RWPE2 (cell line): ENCODE data around the gene PLK1.

Experiments
- ATAC-seq: fragments of 200-7000 bp; cut with Tn5 transposase; 3 replicates; pipeline ENCODE4 v1.9.1; 2021; ENCODE audit warnings: low read depth
- DNase-seq: peaks from one replicate; pipeline ENCODE4 v3.0.0-alpha.2; 2020; ENCODE audit warnings: low spot score
- H3K27ac ChIP-seq: fragments of 450-650 bp; 2 replicates; pipeline ENCODE4 v1.5.1; 2017; ENCODE audit warnings: mild to moderate bottlenecking; ENCODE audit not compliant: poor library complexity, severe bottlenecking
- H3K27me3 ChIP-seq: fragments of 250-450 bp; sonication (Bioruptor Pico); 2 replicates; pipeline ENCODE4 v1.5.1; 2021; ENCODE audit warnings: mild to moderate bottlenecking, moderate library complexity; ENCODE audit not compliant: insufficient read depth, poor library complexity, severe bottlenecking
- H3K36me3 ChIP-seq: fragments of 250-450 bp; sonication (Bioruptor Pico); 2 replicates; pipeline ENCODE4 v1.5.1; 2020; ENCODE audit warnings: low read depth, mild to moderate bottlenecking, moderate library complexity
- H3K4me1 ChIP-seq: fragments of 250-450 bp; sonication (Bioruptor Pico); 2 replicates; pipeline ENCODE4 v1.5.1; 2021; ENCODE audit warnings: mild to moderate bottlenecking, moderate library complexity; ENCODE audit not compliant: insufficient read depth, poor library complexity, severe bottlenecking
- H3K4me3 ChIP-seq: fragments of 250-450 bp; sonication (Bioruptor Pico); 2 replicates; pipeline ENCODE4 v1.5.1; 2021; ENCODE audit warnings: mild to moderate bottlenecking, moderate library complexity; ENCODE audit not compliant: severe bottlenecking
- H3K9me3 ChIP-seq: fragments of 250-450 bp; sonication (Bioruptor Pico); 2 replicates; pipeline ENCODE4 v1.5.1; 2021; ENCODE audit warnings: mild to moderate bottlenecking, moderate library complexity; ENCODE audit not compliant: severe bottlenecking
- TF ChIP-seq, protein P1 (sequence below): fragments of 450-650 bp; IDR thresholded peaks from one replicate; pipeline ENCODE4 v1.5.1; 2017; ENCODE audit warnings: mild to moderate bottlenecking, moderate library complexity; ENCODE audit not compliant: poor library complexity, severe bottlenecking

PLK1 gene

DNA sequence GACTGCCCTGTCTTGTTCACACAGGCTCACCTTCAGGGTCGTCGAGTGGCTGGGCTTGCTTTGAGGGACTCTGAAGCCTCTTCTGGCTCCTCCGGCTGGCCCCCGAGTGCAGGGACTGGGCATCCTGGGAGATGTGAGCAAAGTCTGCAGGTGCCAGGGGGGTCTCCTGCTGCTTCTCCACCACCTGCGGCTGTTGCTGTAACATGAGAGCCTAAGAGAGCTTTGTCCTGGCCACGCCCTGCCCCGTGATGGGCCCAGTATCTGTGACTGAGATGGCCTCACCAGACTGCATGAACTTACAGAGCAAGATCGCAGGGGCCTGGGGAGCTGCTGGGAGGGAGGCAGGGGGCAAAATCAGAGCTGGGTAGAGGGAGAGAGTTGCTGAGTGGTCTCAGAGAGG lies 21.8 kb downstream of the PLK1 start:
- Histone ChIP-seq H3K36me3 (no peaks in the 10 kb centered on the region), H3K27ac (no peak overlapping the region), H3K4me1 (no peaks in the 10 kb centered on the region), H3K9me3 (peaks cover 4% of the 10 kb centered on the region), H3K4me3 (no peak overlapping the region), H3K27me3 (no peaks in the 10 kb centered on the region)
- no peak for DNase-seq
- TF ChIP-seq, protein P1, sequence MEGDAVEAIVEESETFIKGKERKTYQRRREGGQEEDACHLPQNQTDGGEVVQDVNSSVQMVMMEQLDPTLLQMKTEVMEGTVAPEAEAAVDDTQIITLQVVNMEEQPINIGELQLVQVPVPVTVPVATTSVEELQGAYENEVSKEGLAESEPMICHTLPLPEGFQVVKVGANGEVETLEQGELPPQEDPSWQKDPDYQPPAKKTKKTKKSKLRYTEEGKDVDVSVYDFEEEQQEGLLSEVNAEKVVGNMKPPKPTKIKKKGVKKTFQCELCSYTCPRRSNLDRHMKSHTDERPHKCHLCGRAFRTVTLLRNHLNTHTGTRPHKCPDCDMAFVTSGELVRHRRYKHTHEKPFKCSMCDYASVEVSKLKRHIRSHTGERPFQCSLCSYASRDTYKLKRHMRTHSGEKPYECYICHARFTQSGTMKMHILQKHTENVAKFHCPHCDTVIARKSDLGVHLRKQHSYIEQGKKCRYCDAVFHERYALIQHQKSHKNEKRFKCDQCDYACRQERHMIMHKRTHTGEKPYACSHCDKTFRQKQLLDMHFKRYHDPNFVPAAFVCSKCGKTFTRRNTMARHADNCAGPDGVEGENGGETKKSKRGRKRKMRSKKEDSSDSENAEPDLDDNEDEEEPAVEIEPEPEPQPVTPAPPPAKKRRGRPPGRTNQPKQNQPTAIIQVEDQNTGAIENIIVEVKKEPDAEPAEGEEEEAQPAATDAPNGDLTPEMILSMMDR, result no peak
- ATAC-seq, result no peak

DNA sequence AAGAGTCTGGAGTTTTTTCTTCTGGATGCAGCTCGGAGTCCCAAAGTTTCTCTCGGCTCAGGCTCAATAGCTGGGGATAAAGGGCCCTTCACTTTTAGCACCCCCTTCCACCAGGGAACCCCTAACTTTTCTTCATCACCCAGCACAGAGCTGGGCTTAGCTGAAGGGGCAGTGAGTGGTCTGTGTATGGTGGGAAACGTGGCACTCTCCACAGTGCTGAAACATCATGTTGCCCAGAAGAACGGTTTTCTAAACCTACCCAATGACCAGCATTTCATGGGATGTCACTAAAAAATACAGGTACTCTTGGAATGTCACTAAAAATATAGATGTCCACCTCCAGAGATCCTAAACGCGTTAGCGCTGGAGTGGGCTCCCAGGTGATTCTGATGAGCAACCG lies 22.4 kb downstream of the PLK1 start:
- TF ChIP-seq, protein P1, result no peak
- Histone ChIP-seq H3K27me3 (no peaks in the 10 kb centered on the region), H3K9me3 (peaks cover 4% of the 10 kb centered on the region), H3K36me3 (no peaks in the 10 kb centered on the region), H3K27ac (no peak overlapping the region), H3K4me1 (no peaks in the 10 kb centered on the region), H3K4me3 (no peak overlapping the region)
- DNase-seq, result no peak
- ATAC-seq, result no peak

DNA sequence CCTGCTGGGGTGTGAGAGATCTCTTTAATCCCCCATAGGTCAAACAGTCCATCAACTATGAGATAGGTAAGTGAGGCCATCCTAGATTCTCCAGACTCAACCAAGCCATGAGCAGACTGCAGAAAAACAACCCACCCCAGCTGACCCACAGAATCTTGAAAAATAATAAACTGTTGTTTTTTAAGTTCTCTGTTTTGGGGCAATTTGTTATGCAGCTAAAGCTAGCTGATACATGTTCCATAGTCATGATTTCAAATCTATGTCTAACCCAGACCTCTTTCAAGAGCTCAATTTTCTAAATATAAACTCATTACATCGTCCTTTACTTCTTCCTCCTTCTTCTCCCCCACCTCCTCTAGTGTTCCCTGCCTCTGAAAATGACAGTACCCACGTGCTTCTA lies 24.3 kb downstream of the PLK1 start:
- no peak for DNase-seq
- no peak overlapping the region for H3K4me3 ChIP-seq
- H3K9me3 ChIP-seq, result peaks cover 4% of the 10 kb centered on the region
- H3K4me1 ChIP-seq, result no peaks in the 10 kb centered on the region
- no peak for ATAC-seq
- H3K27ac ChIP-seq, result no peak overlapping the region
- no peaks in the 10 kb centered on the region for H3K27me3 ChIP-seq
- no peaks in the 10 kb centered on the region for H3K36me3 ChIP-seq
- TF ChIP-seq, protein P1, result no peak

DNA sequence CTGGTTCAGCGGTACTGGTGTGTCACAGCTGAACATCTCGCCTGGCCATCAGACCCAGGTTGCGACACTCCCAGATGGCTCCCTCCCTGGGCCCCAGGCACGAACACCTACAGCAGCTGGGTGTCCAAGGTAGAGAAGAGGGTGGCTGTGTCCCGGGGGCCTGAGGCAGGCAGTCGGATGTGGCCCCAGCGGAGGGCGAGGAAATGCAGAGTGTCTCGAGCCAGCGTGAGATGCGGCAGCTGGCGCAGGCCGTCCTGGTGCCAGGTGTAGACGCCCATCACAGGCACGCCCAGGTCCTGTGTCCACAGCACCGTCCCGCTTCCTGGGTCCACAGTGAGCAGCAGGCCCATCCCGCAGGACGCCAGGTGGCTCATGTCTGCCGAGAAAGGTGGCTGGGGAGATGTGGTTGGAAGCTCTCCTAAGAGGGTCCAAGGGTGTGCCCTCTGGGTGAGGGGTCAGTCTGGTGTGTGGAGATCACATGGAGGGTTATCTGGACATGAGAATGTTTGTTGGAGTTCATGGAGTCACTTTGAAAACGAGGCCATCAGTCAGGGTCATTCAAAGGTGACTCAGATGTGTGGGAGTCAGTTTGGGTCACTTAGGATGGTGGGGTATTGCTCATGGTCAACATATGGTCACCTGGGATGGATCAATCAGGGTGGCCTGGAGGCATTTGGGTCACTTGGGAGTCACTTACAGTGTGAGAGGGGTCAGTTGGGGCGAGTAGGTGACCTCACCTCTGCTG lies 26.3 kb downstream of the PLK1 start:
- ATAC-seq (no peak), DNase-seq (no peak)
- H3K36me3 ChIP-seq, result no peaks in the 10 kb centered on the region
- H3K4me3 ChIP-seq, result no peak overlapping the region
- H3K9me3 ChIP-seq, result peaks cover 4% of the 10 kb centered on the region
- H3K27me3 ChIP-seq, result no peaks in the 10 kb centered on the region
- no peaks in the 10 kb centered on the region for H3K4me1 ChIP-seq
- TF ChIP-seq, protein P1, result no peak
- H3K27ac ChIP-seq, result no peak overlapping the region

- H3K4me1 ChIP-seq, result no peaks in the 10 kb centered on the region
- DNase-seq (no peak), ATAC-seq (no peak)
- H3K27ac ChIP-seq, result no peak overlapping the region
- H3K36me3 ChIP-seq, result no peaks in the 10 kb centered on the region
- H3K9me3 ChIP-seq, result peaks cover 4% of the 10 kb centered on the region
- no peak overlapping the region for H3K4me3 ChIP-seq
- no peaks in the 10 kb centered on the region for H3K27me3 ChIP-seq
- TF ChIP-seq, protein P1, result no peak
These were observed 26.8 kb downstream of the PLK1 start for GRCh38 chr16:23705517-23705902.
